Adrenal gland (tissue), 5 donors: ENCODE measurements around the gene MAPKAP1.

Experiments
- POLR2A ChIP-seq, 2 donors: fragments of 450-650 bp; IDR thresholded peaks; one replicate each; pipeline ENCODE4 v1.6.1; 2017; ENCODE audit warnings: antibody characterized with exemption in 2 of 2, mild to moderate bottlenecking in 2 of 2, moderate library complexity in 1 of 2
- TF ChIP-seq, protein P1 (sequence below), 6 experiments: fragments of 450-650 bp in 4 of 6; fragments of 200-600 bp in 2 of 6; sonication (generic) in 1 of 6; IDR thresholded peaks; 1 replicate in 5 of 6; 2 replicates in 1 of 6; pipeline versions ENCODE4 v1.5.1 to v1.8.0; 2016 to 2021; ENCODE audit warnings: antibody characterized with exemption in 6 of 6, mild to moderate bottlenecking in 2 of 6, moderate library complexity in 1 of 6
- donor health status: DM: no; HTN: no; CAD: no.

DNA sequence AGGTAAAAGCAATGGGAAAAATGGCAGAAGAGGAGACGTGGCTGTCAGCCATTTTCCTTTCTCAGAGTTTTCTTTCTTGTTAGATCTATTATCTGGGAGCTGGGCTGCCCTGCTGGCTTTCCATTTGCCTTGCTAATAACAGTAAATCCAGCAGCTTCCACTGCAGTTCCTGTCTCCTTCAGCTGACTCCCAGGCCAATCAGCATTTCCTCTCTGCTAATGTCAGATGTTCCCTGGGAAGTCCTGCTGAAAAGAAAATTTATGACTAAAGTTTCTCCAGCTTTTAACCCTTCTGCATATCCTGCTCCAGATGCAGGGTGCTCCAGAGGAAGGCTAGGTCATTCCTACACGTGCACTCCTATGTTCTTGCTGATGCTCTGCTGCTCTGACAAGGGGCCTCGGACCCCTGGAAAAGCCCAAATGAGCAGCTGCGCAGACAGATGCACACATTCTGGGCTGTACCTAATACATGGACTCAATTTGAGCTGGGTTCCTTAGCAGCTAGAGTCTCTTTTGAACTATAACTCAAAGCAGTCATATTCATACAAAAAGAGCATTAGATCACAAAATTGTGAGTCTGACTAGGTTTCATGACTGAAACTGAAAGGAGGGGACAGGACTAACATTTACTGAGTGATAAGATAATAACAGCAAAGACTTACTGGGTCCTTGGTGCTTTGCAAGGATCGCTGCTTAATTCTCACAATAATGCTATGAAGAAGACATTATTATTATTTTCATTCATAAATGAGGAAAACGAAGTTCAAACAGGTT, 182.2 kb downstream of the MAPKAP1 start:
- no peak for TF ChIP-seq POLR2A (IDR thresholded peaks at IDR 0.05)
- TF ChIP-seq, protein P1, sequence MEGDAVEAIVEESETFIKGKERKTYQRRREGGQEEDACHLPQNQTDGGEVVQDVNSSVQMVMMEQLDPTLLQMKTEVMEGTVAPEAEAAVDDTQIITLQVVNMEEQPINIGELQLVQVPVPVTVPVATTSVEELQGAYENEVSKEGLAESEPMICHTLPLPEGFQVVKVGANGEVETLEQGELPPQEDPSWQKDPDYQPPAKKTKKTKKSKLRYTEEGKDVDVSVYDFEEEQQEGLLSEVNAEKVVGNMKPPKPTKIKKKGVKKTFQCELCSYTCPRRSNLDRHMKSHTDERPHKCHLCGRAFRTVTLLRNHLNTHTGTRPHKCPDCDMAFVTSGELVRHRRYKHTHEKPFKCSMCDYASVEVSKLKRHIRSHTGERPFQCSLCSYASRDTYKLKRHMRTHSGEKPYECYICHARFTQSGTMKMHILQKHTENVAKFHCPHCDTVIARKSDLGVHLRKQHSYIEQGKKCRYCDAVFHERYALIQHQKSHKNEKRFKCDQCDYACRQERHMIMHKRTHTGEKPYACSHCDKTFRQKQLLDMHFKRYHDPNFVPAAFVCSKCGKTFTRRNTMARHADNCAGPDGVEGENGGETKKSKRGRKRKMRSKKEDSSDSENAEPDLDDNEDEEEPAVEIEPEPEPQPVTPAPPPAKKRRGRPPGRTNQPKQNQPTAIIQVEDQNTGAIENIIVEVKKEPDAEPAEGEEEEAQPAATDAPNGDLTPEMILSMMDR (IDR thresholded peaks at IDR 0.05): no peak
